HG03439 (cell line): ENCODE data around the gene WWOX.

Experiments used
- ATAC-seq: cut with Tn5 transposase; IDR thresholded peaks from one replicate; pipeline ENCODE4 v1.9.1; 2021; ENCODE audit warnings: mild to moderate bottlenecking, moderate library complexity; ENCODE audit not compliant: unreplicated experiment

Gene WWOX

DNA sequence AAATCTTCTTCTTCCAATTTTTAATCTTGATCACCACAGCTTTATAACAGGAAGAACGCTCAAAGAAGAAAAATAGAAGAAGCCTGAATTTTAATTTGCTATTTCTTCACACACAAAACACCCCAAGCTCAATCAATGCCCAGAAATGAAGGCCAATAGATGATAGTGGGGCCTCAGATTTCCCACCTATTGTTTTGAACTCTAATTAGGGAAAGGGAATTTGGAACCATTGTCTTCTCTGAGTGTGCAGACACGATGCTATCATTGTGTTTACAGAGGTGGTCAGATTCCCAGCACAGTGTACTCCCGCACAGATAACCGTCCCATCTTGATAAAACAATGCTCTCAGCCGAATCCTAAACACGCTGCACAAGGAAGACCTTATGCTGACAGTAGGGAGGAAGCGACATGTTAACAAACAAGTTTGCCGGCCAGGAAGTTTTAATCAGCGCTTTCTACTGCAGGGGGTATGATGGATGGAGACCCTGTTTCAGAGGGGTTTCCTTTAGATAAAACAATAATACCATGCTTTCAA lies 816.4 kb downstream of the WWOX start:
- no peak for ATAC-seq

DNA sequence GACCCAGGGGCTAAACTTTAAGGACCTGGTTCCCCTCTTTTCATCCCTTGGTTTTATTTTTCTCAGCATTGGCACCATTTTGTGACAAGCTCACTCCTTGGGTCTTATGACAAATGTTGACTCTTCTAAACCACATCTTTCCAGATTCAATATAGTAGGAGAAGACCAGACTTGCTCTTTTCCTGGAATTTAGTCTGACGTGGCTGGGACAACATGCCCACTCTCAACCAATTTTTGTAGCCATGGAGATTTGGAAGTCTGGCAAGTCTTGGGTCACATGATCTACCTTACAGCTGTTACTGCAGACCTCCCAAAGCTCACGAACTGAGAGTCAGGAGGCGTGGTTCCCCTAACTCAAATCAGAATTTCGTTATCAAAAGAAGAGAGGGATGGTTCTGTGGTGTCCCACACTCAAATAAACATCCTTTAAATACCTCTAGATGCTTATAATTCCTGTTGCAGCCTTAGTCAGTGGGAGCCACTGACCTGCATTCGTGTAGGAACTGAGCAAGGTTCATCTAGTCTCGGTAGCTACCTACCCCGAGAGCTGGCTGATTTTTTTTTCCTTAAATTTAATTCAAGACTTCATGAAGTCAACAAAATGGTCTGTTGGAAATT lies 817.6 kb downstream of the WWOX start:
- ATAC-seq: no peak

DNA sequence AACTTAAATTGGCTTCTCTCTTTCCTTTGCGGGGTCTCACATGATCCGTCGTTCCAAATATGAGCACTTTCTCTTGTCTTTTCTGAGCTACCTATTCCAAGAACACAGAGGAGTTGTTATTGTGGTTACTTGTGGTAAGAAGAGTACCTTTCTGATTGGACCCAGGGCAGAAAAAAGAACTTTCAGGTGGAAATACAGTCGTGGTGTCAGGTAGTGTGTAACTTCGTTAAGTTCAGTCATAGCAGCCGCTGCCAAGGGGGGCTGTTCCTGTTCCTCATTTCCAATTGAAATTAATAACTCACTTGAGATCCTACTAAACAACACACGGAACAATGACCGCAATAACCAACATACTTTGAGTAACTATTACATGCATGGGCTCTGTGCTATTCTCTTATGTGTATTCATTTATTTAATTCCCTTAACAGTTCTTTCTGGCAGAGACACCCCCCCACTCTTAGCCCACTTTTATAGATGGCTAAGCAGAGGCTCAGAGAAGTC lies 819.4 kb downstream of the WWOX start:
- no peak for ATAC-seq

DNA sequence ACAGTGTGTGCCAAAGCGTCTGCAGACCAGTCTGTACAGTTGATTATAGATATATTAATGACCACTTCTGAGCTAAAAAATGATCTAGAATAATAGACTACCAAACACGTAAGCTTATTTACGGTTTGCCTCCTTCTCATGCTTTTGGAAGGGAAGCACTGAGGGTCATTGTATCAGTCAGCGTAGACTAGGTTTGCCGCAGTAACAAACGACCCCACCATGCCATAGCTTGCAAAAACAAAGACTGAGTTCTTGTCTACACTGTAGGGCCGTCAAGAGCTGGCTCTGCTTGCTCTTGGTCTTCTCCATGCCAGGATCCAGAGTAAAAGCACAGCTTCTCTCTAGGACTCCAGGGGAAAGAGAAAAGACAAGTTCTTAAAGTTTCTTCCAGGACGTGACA lies 820.4 kb downstream of the WWOX start:
- no peak for ATAC-seq

DNA sequence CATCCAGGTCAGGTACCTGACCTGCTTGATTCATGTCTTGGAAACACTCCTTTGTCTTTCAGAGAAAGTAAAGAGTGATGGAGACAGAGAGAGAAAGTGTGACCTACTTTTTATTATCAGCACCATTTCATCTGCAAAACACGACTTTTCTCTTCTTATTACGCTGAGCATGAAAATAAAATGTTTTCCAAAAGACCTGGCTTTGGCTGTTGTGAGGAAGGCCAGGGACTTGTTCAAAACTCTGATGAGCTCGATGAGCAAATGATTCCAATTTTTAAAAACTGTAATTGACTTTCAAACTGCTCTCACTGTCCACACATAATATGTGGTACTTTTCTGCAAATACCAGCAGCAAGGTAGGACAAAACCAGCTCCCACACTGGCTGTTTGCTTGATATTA lies 821.2 kb downstream of the WWOX start:
- no peak for ATAC-seq

DNA sequence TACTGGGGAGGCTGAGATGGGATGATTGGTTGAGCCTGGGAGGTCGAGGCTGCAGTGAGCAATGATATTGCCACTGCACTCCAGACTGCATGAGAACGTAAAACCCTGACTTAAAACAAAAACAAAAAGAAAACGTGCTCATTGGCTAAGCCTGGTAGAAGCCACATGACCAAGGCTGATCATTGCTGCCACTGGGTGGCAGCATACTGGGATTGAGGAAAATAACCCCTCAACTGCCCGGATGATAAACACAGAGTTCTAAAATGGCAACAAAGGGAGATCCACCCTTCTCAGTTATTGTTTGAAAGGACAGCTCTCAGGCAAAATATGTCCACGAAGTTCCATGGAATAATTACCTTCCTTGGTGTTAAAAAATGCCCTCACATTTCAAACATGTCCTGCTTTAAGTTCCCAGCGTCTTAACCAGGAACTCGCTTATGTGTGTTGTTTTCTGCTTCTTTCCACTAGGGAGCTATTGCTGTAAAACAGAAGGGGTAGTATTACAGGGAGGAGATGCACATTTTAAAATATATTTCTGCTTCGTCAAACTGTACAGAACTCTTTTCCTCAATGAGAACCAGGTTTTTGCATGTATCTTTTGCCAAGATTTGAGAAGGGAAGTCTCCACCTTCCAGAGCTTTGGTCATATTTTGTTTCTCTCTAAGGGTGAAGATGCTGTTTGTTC lies 825.8 kb downstream of the WWOX start:
- no peak for ATAC-seq

DNA sequence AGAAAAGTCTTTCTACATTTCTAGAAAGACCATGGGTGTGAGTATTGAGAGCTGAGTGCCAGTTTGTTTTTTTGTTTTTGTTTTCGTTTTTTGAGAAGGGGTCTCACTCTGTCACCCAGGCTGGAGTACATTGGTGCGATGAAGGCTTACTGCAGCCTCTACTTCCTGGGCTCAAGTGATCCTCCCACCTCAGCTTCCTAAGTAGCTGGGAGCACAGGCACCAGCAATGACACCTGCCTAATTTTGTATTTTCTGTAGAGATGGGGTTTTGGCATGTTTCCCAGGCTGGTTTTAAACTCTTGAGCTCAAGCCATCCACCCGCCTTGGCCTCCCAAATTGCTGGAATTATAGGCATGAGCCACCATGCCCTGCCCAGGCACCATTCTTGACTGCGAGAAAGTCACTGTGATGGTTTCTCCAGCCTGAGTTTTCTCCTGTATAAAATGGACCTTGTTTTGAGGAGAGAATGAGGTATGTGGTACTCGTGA lies 827.3 kb downstream of the WWOX start:
- ATAC-seq: no peak

DNA sequence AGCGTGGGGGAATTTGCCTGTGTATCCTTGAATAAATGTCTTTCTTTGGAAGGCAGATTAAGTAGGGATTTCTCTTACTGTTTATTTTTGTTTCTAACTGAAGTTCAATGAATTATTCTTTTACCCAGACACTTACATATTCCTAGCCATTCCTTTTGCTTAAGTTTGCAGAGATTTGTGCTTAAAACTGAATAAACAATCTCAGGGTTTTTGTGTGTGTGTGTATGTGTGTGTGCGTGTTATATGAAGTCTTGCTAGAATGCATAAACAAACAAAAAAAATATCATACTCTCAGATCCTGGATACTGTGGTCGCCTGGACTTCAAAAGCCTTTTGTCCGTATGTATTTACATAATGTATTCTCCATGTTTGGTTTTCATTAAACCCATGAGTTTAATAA lies 828.3 kb downstream of the WWOX start:
- no peak for ATAC-seq

DNA sequence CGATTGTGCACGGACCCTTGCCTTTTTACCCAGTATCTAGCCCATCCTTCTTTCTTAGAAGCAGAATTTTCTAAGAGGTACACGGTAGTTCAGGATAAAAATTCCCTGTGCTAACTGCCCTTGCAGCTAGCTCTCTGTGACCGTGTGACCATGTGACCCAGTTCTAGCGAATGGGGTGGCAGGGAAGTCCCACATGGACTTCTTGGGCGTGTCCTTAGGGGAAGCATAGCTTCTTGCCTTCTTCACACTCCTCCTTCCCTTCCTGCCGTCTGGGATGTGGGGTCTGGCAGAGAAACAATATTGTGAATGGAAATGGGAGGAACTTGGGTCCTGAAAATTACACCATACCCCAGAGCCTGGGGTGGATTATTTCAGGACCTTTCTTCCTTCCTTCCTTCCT lies 830.4 kb downstream of the WWOX start:
- no peak for ATAC-seq

DNA sequence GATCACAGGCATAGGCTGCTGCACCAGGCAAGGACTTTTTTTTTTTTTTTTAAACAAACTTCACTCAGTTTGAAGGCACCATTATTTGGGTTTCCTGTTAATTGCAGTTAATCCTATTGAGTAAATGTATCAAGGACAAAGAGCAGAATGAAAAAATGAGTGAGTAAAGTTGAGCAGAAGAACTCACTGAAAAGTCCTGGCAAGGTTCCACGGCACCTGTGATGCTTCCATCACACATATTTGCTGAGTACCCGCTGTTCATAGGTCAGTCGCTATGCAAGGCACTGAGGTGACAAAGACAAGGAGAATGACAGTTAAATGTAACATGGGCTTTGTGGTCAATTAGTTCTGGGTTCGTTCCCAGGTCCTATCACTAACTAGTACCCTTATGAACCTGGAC lies 831.1 kb downstream of the WWOX start:
- ATAC-seq: no peak

DNA sequence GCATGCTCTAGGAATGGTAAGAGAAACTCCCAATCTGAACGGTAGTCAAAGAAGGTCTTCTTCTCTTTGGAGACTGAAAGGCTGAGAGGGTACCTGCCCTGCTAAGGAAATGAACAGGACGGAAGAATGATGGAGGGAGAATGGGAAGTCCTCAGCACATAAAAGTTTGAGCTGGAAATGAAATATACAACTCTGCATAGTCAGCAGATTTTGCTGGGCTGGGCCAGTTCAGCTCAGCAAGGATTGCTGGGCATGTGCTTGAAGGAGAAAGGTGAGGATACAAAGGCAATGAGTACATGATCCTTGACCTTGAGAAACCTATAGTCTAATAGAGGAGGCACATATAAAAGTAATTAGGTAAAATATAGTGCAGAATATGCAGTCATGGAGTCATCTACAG lies 831.8 kb downstream of the WWOX start:
- ATAC-seq: no peak

DNA sequence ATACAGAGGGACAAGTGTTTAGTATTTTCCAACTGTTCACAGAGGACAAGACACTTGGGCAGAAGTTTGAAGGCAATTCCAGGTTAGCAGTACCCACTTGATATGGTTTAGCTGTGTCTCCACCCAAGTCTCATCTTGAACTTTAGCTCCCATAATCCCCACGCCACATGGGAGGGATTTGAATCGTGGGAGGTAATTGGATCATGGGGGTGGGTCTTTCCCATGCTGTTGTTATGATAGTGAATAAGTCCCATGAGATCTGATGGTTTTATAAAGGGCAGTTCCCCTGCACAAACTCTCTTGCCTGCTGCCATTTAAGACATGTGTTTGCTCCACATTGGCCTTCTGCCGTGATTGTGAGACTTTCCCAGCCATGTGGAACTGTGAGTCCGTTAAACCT lies 832.2 kb downstream of the WWOX start:
- no peak for ATAC-seq

DNA sequence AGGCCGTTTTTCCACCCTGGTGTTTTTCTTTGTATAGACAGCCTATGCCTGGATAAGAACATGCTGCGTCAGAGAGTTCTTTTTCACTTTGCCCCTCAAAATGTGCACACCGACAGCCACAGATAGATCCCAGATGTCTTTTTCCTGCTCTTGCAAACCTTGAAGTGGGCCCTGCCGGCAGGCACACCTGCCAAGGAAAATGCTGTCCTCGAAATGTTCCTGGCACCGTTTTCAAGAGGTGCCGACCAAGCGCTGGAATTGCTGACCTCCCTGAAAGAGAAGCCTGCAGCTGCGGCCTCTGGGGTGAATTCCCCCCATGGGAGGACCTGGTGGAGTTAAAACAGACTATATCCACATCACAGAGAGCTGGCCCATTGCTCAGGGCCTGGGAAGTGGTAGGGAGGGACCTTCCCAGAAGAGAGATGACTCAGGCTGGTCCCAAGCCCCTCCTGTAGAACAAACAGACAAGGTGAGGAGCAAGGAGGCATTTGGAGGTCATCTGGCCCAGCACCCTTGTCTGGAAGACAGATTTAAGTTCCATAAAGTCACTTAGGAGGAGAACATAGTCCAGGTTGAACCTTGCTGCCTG lies 833.0 kb downstream of the WWOX start:
- ATAC-seq: no peak

DNA sequence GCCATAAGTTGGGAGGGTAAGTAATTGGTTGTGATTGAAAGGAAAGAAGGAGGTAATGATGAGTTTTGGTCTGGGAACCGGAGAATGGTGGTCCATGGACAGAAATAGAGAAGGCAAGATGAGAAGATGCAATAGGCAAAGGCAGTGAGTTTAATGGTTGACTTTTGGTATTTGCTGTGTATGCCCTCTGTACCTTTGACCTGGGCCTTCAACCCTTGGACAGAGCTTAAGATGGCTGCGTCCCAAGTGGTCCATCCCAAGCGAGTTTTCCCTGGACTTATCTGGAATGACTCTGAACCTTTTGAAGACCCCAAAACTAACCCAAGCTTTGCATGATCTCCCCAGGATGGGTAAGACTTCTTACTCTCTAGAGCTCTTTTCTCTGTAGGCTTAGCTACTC lies 836.6 kb downstream of the WWOX start:
- ATAC-seq: no peak

DNA sequence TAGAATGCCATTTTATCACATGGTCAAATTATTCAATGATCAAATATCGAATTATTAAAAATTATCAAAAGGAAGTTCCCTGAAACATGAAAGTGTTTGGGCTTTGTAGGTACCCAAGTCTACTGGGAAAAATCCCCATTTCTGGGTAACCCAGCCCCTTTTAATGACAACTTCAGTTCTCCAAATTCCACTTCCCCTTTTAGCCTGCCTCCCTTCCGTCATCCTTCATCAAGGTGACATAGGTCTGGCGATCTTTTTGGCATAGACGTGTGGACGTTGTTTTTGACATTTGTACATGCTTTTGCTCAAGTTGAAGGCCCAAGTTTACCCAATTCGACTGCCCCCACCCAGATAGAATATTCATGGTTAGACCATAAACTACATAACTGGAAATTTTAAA lies 840.1 kb downstream of the WWOX start:
- no peak for ATAC-seq

DNA sequence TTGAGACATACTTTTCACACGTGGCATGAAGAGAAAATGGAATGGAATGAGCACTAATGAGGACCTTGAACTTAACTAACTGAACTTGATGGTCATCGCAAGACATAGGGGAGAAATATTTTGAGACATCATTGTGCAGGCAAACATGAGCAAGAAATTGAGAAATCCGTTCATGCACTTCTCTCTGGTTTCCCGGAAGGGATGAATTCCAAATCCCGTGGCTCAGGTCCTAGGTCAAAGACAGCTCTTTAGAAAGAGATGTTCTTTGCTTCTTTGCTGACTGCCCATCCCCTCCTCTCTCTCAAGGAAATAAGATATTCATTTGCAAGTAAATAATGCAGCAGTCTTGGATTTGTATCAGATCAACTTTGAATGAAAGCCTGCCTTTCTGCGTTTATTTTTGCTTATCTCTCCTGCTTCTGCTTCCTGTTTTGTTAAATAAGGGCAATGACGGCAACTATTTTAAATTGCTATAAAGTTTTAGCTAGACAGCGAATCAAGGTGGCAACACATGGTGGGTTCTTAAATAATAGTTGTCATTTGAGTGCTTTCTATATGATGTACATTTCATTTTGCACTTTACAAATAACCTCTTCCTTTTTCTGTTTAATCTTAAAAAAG lies 843.3 kb downstream of the WWOX start:
- ATAC-seq: no peak

DNA sequence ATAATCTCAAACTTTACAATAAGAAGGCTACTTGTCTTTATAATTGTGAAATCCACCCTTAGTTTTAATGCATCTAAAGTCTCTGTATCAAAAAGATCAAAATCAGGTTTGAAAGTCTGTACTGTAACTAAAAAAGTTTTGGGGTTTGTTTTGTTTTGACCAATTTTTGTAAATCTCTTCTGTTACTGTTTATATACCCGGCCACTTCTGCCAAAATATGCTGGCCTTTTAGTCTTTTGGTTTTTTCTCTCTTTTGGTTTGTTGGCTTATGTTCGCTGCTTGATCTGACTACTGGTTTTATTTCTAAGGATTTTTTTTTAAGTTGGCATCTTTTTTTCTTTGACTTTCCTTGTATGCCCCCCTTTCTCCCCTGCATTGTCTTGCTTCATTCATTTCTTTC lies 845.9 kb downstream of the WWOX start:
- no peak for ATAC-seq

DNA sequence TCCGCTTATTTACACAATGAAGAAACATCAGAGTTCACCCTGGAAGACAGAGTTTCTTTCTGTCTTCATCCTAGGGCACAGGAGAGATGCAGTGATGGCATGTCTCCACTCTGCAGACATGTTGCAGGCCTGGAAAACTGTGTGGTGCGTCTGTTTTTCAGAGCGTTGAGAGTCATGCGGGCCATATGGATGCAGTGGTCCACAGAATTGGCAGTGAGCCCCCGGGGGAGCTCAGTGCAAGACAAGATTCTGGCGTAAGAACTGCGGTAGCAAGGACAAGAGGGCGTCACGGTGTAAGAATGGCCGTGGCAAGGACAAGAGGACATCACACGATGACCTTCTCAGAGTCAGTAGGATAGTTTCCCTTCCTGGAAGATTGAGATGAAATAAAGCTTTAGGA lies 847.1 kb downstream of the WWOX start:
- ATAC-seq: no peak

DNA sequence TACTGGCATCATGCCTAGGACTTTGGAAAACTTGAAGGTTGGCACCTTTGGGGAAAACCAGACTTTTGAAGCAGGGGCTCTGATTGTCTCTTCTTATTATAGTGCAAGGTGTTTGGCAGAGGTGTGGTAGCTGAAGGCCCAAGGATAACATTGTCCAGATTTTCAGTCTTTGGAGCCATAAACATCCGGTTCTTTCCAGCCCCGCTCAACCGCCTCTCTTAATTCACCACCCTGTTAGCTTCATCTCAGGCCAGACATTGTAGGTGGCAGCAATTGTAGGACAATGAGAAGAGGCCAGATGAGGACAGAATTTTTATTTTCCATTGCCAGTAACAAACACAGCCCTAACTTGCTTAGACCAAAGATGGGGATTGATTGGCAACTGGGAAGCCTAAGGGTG lies 851.3 kb downstream of the WWOX start:
- no peak for ATAC-seq

DNA sequence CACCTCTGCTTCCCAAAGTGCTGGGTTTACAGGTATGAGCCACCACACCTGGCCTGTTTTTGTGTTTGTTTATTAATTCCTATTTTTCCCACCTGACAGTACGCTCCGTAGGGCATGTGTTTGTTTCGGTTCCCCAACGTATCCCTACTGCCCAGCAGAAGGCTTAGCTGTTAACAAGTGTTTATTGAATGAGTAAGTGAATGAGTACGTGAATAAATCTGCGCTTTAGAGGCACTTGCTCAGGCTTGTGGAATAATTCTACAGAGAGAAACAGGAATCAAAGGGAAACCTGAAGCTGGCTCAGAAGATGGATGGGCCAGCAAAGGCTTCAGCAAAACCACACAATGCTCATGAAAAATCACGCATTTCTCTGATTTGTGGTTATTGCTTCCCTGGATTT lies 853.2 kb downstream of the WWOX start:
- no peak for ATAC-seq

DNA sequence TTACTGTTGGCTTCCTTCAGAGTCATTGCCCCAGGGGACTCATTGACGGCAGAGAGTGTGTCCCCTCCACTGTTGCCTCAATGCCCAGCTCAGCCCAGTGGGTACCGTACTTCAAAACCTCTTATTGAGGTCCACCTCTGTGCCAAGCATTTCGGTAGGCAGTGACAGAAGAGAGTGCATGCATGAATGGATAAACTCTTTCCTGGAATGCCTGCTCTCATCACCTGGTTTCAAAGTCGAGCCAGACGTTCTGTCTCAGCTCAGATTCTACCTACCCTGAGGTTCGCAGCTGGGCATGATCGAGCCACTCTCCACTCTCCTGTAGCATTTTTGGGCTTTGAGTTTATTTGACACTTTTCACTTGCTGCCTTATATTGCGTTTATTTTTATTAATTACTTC lies 854.1 kb downstream of the WWOX start:
- ATAC-seq: no peak

DNA sequence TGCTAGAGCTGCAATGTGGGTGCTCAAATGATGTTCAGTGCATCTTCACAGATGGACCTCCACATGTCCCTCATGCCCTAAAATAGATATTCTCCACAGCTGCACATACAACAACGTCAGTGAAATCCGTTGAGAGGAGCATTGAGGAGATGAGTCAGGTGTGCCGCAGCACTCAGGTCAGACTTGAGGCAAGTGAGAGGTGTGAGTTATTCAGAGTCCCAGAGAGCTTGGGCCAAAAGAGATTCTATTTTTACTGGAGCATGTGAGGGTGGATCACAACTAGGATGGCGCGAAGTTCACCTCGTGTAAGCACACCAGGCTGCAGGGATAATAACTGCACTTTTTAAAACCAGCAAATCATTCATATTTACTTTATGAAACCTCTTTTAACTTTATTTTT lies 855.8 kb downstream of the WWOX start:
- no peak for ATAC-seq
